Stimulated activated CD4-positive, alpha-beta T cell treated with anti-CD3 and anti-CD28 coated beads, Interleukin-4, amount 100 ng/mL, for 48 hours (primary cell): ENCODE results near the gene UNC93B1.

Experiments
- DNase-seq, 2 donors: peaks; one replicate each; pipeline ENCODE4 v3.0.0-alpha.2; 2020; ENCODE audit warnings: low read depth in 2 of 2

The UNC93B1 gene

DNA sequence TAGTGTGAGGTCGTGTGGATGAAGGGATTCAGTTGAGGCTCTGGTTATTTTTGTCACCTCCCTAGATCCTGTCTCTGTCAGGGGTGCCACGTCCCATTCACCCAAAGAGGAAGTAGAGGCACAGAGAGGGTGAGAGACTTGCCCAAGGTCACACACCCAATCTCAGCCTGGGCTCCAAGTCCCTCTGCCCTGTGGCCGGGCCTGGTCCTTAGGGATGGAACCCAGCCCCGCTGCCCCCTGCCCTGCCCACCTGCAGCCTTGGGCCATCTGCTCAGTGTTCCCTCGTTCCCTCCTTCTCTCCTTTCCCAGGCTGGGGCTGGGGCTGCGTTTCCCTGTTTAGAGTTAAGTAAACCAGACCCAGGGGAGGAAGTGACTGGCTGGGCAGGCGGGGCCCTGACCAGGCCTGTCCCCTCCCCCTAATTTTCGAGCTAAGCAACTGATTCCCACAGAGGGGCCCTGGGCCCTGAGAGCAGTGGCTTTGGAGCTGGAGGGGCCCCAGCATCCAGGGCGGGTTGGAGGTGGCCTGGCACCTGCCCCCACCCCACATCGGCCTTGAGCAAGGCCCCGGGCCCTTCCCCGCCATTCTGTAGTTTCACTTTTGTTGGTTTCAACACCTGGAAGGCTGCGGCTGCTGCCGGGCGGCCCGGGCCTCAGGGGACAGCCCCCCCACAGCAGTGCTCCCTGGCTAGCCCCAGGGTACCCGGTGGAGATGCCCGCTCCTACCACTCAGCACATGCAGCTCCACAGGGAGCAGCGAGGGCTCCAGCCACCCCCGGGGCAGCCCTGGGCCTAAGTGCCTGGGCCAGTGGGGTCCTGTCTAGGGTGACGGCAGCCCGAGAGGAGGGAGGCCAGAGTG lies 36.4 kb upstream of the UNC93B1 start:
- DNase-seq: peak in 1 of 2 donors; percentile 36

DNA sequence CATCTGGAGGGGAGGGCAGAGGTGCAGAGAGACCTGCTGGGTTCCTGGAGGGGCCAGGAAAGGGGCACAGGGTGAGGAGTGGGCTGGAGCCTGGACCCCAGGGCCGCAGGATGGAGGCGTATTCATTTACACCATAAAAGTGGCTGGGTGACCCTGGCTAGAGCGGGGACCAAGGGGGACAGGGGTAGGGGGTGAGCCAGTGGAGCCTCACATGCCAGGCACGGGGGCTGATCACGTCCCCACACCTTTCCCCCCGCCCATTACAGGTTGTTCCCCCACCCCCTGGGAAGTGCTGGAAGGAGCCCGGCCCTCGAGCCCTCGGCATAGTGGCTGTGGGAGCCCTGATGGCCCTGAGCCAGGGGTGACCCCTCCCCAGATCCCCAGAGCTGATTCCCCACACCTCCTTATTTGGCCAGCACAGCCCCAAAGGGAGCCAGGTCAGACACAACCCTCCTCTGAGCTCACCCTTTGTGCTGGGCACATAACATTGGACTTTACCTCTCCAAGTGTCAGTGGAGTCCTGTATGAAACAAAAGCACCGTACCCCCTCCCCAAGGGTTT lies 35.7 kb upstream of the UNC93B1 start:
- no peak for DNase-seq

- DNase-seq: peak; percentile 50 to 69
Observed at GRCh38 chr11:68038718-68039525, 35.0 kb upstream of the UNC93B1 start, which contains the start of gene TCIRG1. TSS of gene TCIRG1 (plus strand) at chr11:68039025. CDS start at chr11:68041272, 2,247 bp downstream.

- no peak for DNase-seq
Observed at GRCh38 chr11:68038226-68038717, 34.4 kb upstream of the UNC93B1 start.

- DNase-seq: no peak
Observed at GRCh38 chr11:68037411-68038225, 33.7 kb upstream of the UNC93B1 start.

GRCh38 chr11:68036717-68037239 lies 32.9 kb upstream of the UNC93B1 start:
- DNase-seq: no peak

GRCh38 chr11:68036141-68036716 lies 32.3 kb upstream of the UNC93B1 start:
- no peak for DNase-seq

- DNase-seq: no peak
Observed at GRCh38 chr11:68035266-68035876, 31.5 kb upstream of the UNC93B1 start.

DNA sequence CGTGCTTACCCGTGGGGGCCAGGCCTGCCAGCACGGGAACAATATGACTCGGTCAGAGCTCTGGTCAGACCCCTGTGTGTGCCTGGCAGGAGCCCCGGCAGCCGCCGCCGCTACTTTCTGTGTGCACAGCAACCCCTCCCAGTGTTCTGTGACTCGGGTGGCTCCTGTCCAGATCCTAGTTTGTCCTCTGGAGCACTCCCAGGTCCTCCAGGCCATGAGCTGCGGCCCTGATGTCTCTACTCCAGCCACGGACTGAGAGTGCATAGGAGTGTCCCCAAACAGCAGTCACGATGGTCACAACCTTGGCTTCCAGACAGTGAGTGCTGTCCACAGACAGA lies 29.8 kb upstream of the UNC93B1 start:
- no peak for DNase-seq

GRCh38 chr11:68032997-68033707 lies 29.3 kb upstream of the UNC93B1 start:
- no peak for DNase-seq

DNA sequence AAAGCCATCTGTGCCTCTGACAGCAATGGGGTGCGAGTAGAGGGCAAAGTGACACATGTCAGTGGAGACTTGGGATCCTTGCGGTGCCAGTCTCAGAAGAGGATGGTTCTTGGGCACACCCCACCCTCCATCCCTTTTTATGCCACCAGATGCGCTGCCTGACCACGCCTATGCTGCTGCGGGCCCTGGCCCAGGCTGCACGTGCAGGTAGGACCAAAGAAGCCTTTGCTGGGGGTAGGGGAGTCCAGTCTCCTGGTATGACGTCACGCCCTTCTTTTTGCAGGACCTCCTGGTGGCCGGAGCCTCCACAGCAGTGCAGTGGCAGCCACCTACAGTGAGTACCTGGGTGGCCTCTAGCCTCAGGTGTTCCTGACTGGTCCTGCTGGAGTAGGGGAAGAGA lies 28.1 kb upstream of the UNC93B1 start:
- no peak for DNase-seq

DNA sequence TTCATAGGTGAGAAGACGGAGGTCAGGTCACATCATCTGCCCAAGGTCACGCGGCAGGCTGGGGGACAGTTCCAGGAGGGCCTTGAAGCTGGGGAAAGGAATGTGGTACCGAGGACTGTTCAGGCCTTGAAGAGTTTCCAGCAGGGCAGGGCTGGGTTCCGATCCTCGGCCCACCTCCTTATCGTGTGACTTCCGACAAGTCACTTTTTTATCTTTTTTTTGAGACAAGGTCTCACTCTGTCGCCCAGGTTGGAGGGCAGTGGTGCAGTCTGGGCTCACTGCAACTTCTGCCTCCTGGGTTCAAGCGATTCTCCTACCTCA lies 27.2 kb upstream of the UNC93B1 start:
- DNase-seq: no peak

GRCh38 chr11:68030318-68031143 lies 26.6 kb upstream of the UNC93B1 start, which contains the start of gene NDUFS8:
TSS of gene NDUFS8 (plus strand) at chr11:68030681. CDS start at chr11:68032152, 1,471 bp downstream.
- peak; percentile 95 to 96 for DNase-seq

DNA sequence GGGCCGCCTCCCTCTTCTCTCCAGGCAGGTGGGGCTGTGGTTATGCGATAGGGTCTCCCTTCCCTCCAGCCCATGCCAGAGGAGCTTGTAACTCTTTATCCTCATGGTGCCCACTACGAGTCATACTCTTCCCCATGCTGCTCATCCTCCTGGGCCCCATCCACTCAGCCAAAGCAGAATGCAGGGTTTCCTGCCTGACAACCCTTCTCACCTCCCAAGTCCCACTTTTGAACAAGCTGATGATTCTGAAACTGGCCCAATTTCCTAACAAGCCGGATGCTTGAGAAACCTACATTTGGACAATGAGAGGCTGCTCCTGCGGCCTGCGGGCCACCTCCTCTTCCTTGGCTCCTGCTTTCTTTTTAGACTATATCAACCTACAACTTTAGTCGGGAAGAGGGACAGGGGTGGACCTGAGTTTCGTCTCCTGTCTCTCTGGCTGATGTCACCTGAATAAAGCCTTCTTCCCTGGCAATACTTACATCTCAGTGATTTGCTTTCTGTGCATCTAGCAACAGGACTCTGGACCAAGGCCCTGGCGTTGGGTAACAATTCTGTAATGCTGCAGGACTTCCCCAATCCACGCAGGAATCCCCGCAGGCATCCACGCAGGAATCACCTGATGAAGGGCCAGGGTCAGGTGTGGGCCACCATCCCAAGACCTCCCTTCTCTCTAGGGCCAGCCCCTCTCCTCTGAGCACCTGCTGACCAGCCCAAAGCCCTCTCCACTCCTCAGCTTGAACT lies 25.1 kb upstream of the UNC93B1 start:
- DNase-seq: no peak

DNA sequence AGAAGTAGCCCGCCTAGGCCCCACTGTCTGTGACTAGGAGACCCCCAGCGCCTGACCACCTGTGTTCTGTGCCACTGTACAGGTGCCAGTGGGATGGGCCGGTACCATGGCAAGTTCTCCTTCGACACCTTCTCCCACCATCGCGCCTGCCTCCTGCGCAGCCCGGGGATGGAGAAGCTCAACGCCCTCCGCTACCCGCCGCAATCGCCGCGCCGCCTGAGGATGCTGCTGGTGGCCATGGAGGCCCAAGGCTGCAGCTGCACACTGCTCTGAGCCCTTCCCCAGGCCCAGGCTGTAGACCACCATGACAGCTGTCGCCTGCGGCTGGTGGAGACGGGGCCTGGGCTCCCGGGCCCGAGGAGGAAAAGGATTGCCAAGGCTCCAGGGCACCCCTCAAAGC lies 23.8 kb upstream of the UNC93B1 start:
- no peak for DNase-seq

- DNase-seq: no peak
Observed at GRCh38 chr11:68026391-68027105, 22.7 kb upstream of the UNC93B1 start.

GRCh38 chr11:68025047-68025446 lies 21.1 kb upstream of the UNC93B1 start:
- no peak for DNase-seq

DNA sequence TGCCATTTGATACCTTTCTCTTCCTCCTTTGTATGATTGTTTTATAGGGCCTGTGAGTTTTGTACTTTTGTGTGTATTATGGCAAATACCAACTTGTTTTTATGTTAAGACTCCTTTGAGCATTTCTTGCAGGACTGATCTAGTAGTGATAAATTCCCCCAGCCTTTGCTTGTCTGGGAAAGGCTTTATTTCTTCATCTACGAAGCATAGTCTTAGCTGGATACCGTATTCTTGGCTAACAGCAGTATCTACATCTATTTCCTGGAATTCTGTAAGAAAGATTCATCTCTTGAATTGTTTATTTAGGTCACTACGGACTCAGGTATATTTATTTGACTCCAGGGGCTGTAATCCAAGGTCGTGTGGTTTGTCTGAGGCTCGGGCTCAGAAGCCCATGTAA lies 20.6 kb upstream of the UNC93B1 start:
- DNase-seq: no peak
